ENCODE results near the gene CRYM. TPM values are rescaled to one million over a fixed set of nuclear protein-coding genes. Genes with fewer than 3 reads are reported as not detected.

The CRYM gene
- total RNA-seq, 1 donor from 2014 or later = 9.4 TPM

GRCh38 chr16:21224800-21225199 is 53.3 kb downstream of the CRYM start:
- H3K27ac Mint-ChIP-seq = no peak overlapping the region
- no peak overlapping the region for H3K4me3 Mint-ChIP-seq
- DNase-seq (ENCODE audit: extremely low spot score, unreplicated experiment) = no peak
- no peak for TF ChIP-seq CTCF (conservative IDR thresholded peaks at IDR 0.05)
- peaks cover 29% of the 10 kb centered on the region for H3K27me3 Mint-ChIP-seq
- no peaks in the 10 kb centered on the region for H3K36me3 Mint-ChIP-seq
- H3K4me1 Mint-ChIP-seq (ENCODE audit: unreplicated experiment) = peaks cover 18% of the 10 kb centered on the region
- no peaks in the 10 kb centered on the region for H3K9me3 Mint-ChIP-seq

GRCh38 chr16:21223787-21224186 is 54.3 kb downstream of the CRYM start:
- H3K9me3 Mint-ChIP-seq = no peaks in the 10 kb centered on the region
- H3K27ac Mint-ChIP-seq = no peak overlapping the region
- TF ChIP-seq CTCF (conservative IDR thresholded peaks at IDR 0.05) = no peak
- no peaks in the 10 kb centered on the region for H3K36me3 Mint-ChIP-seq
- H3K4me1 Mint-ChIP-seq (ENCODE audit: unreplicated experiment) = peaks cover 18% of the 10 kb centered on the region
- H3K27me3 Mint-ChIP-seq = peaks cover 29% of the 10 kb centered on the region
- no peak for DNase-seq (ENCODE audit: extremely low spot score, unreplicated experiment)
- H3K4me3 Mint-ChIP-seq = no peak overlapping the region

GRCh38 chr16:21222495-21223337 is 55.4 kb downstream of the CRYM start:
- Mint-ChIP-seq H3K4me3 (no peak overlapping the region), H3K27me3 (peaks cover 29% of the 10 kb centered on the region), H3K4me1 (ENCODE audit: unreplicated experiment) (peaks cover 18% of the 10 kb centered on the region), H3K36me3 (no peaks in the 10 kb centered on the region), H3K9me3 (no peaks in the 10 kb centered on the region), H3K27ac (peak overlapping the region; percentile 3)
- no peak for TF ChIP-seq CTCF (conservative IDR thresholded peaks at IDR 0.05)
- DNase-seq (ENCODE audit: extremely low spot score, unreplicated experiment) = no peak

- DNase-seq (ENCODE audit: extremely low spot score, unreplicated experiment) = no peak
- Mint-ChIP-seq H3K27ac (no peak overlapping the region), H3K4me1 (ENCODE audit: unreplicated experiment) (peaks cover 18% of the 10 kb centered on the region), H3K36me3 (no peaks in the 10 kb centered on the region), H3K9me3 (peaks cover 4% of the 10 kb centered on the region), H3K4me3 (no peak overlapping the region), H3K27me3 (peaks cover 17% of the 10 kb centered on the region)
- no peak for TF ChIP-seq CTCF (conservative IDR thresholded peaks at IDR 0.05)
Measured at GRCh38 chr16:21219551-21219950, 58.5 kb downstream of the CRYM start.

GRCh38 chr16:21218153-21218552 is 59.9 kb downstream of the CRYM start:
- peaks cover 13% of the 10 kb centered on the region for H3K4me1 Mint-ChIP-seq (ENCODE audit: unreplicated experiment)
- no peak for TF ChIP-seq CTCF (conservative IDR thresholded peaks at IDR 0.05)
- H3K27ac Mint-ChIP-seq = no peak overlapping the region
- H3K36me3 Mint-ChIP-seq = no peaks in the 10 kb centered on the region
- peaks cover 4% of the 10 kb centered on the region for H3K9me3 Mint-ChIP-seq
- no peak for DNase-seq (ENCODE audit: extremely low spot score, unreplicated experiment)
- H3K27me3 Mint-ChIP-seq = peaks cover 13% of the 10 kb centered on the region
- H3K4me3 Mint-ChIP-seq = no peak overlapping the region
